ENCODE measurements around the gene LUM.

DNA sequence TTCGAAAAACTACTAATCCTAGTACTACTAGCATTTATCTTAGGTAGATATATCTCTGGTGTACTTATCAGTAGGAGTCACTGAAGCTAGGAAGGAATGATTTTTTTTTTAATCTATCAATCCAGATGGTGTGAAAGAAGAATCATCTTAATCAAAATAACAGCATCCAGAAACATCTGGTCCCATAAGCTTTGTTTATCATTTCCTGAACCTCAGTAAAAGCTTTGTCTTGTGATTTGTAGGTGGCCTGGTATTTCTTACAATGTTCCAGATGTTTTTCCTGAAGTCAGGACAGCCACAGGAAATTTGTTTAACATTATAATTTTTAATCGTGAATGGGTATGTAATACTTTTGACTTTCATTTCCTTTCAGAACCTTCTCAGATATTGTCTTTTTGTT, 28.0 kb upstream of the LUM start:
- TF ChIP-seq, protein P1, sequence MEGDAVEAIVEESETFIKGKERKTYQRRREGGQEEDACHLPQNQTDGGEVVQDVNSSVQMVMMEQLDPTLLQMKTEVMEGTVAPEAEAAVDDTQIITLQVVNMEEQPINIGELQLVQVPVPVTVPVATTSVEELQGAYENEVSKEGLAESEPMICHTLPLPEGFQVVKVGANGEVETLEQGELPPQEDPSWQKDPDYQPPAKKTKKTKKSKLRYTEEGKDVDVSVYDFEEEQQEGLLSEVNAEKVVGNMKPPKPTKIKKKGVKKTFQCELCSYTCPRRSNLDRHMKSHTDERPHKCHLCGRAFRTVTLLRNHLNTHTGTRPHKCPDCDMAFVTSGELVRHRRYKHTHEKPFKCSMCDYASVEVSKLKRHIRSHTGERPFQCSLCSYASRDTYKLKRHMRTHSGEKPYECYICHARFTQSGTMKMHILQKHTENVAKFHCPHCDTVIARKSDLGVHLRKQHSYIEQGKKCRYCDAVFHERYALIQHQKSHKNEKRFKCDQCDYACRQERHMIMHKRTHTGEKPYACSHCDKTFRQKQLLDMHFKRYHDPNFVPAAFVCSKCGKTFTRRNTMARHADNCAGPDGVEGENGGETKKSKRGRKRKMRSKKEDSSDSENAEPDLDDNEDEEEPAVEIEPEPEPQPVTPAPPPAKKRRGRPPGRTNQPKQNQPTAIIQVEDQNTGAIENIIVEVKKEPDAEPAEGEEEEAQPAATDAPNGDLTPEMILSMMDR (conservative IDR thresholded peaks at IDR 0.05; ENCODE audit: low read depth in 2 of 2) = no peak
- TF ChIP-seq, protein P2, sequence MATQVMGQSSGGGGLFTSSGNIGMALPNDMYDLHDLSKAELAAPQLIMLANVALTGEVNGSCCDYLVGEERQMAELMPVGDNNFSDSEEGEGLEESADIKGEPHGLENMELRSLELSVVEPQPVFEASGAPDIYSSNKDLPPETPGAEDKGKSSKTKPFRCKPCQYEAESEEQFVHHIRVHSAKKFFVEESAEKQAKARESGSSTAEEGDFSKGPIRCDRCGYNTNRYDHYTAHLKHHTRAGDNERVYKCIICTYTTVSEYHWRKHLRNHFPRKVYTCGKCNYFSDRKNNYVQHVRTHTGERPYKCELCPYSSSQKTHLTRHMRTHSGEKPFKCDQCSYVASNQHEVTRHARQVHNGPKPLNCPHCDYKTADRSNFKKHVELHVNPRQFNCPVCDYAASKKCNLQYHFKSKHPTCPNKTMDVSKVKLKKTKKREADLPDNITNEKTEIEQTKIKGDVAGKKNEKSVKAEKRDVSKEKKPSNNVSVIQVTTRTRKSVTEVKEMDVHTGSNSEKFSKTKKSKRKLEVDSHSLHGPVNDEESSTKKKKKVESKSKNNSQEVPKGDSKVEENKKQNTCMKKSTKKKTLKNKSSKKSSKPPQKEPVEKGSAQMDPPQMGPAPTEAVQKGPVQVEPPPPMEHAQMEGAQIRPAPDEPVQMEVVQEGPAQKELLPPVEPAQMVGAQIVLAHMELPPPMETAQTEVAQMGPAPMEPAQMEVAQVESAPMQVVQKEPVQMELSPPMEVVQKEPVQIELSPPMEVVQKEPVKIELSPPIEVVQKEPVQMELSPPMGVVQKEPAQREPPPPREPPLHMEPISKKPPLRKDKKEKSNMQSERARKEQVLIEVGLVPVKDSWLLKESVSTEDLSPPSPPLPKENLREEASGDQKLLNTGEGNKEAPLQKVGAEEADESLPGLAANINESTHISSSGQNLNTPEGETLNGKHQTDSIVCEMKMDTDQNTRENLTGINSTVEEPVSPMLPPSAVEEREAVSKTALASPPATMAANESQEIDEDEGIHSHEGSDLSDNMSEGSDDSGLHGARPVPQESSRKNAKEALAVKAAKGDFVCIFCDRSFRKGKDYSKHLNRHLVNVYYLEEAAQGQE (IDR thresholded peaks at IDR 0.05; ENCODE audit: unreplicated experiment) = no peak
- TF ChIP-seq POLR2AphosphoS5 (IDR thresholded peaks at IDR 0.05; ENCODE audit: low read depth) = no peak
- no peak for TF ChIP-seq EZH2 (IDR thresholded peaks at IDR 0.05; ENCODE audit: low read depth, unreplicated experiment)
- TF ChIP-seq CREB1 (CRISPR knock-in tag; IDR thresholded peaks at IDR 0.05; ENCODE audit: low read depth) = no peak
- TF ChIP-seq EZH2phosphoT487 (IDR thresholded peaks at IDR 0.05; ENCODE audit: unreplicated experiment) = no peak
- TF ChIP-seq ZNF331 (CRISPR knock-in tag; IDR thresholded peaks at IDR 0.05; ENCODE audit: low read depth) = no peak
- no peak for TF ChIP-seq JUNB (IDR thresholded peaks at IDR 0.05; ENCODE audit: unreplicated experiment)
- no peak for TF ChIP-seq ZNF114 (CRISPR knock-in tag; IDR thresholded peaks at IDR 0.05)
- no peak for TF ChIP-seq NANOG (IDR thresholded peaks at IDR 0.05; ENCODE audit: borderline replicate concordance)
- TF ChIP-seq, protein P3, sequence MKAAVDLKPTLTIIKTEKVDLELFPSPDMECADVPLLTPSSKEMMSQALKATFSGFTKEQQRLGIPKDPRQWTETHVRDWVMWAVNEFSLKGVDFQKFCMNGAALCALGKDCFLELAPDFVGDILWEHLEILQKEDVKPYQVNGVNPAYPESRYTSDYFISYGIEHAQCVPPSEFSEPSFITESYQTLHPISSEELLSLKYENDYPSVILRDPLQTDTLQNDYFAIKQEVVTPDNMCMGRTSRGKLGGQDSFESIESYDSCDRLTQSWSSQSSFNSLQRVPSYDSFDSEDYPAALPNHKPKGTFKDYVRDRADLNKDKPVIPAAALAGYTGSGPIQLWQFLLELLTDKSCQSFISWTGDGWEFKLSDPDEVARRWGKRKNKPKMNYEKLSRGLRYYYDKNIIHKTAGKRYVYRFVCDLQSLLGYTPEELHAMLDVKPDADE (IDR thresholded peaks at IDR 0.05) = no peak
- TF ChIP-seq STAT1 (IDR thresholded peaks at IDR 0.05; ENCODE audit: unreplicated experiment) = no peak

All from GM23338 (cell line).